NK-92 (cell line): ENCODE measurements around the gene OR2C3.
"Not testable (repeated sequence)": the region's sequence is repeated elsewhere in the genome, so short reads cannot be mapped to it uniquely, and the experiment has no call there.

Source experiments
- DNase-seq: peaks from one replicate; lab custom pipeline; 2025; ENCODE audit not compliant: unreplicated experiment; lab: John Stamatoyannopoulos, UW

The OR2C3 gene

GRCh38 chr1:247518613-247518891 is 17.7 kb downstream of the OR2C3 start:
- DNase-seq = no peak

- no peak for DNase-seq
Measured at GRCh38 chr1:247517795-247518612, 18.2 kb downstream of the OR2C3 start.

DNA sequence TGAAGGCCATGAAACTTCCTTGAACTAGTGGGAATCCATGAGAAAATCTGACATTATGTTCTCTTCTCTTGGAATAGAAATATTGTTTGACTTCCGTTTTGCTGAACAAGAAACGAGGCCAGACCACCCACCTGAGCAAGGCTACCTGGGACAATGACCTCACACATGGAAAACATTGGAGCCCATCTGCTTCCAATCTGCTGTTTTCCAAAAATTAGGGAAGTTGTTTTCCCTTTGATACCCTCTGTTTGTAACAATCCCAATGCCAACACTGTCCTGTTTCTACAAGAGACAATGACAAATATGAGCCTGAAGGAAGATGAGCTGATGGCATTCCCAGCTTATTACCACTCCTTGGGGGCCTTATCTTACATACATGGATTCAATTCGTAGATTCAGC is 29.4 kb downstream of the OR2C3 start:
- DNase-seq = no peak

GRCh38 chr1:247500865-247501264 is 35.4 kb downstream of the OR2C3 start:
- DNase-seq = no peak

- DNase-seq = no peak
Measured at GRCh38 chr1:247496581-247497285, 39.5 kb downstream of the OR2C3 start.

DNA sequence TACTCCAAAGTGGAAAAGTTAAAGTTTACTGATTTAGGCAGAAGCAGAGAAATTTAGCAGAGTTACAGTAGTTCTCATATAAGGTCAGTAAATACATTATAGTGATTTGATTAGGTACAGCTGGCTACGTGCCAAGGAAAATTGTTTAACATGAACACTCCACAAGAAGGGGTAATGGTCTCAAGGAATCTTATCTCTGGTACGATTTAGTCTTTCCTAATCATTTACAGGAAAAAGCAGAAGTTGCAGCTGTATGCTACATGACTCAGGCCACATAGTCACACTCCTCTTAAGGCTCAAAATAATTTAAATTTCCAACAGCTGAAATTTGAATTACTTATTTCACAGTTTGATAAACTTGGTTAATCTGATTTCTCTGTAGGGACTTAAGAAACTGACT is 41.5 kb downstream of the OR2C3 start:
- no peak for DNase-seq

DNA sequence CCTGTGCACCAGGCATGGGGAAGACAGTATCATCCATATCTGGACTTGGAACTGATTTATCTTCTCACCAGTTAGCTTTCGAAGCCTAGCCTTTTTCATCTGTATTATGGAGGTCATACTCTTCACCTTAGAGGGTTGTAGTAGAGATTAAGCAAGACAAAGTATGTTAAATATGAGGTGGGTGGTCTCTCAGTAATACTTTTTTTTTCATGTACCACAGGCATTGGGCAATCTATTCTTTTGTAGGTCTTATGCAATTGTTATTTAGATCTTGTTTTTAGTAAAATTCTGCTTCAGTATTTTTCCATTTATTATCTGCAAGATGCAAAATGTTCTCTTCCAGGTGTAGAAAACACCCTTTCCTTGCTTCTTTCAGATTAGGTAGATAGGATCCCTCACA is 43.1 kb downstream of the OR2C3 start:
- no peak for DNase-seq

- DNase-seq = no peak
Measured at GRCh38 chr1:247491328-247491727, 44.9 kb downstream of the OR2C3 start.

DNA sequence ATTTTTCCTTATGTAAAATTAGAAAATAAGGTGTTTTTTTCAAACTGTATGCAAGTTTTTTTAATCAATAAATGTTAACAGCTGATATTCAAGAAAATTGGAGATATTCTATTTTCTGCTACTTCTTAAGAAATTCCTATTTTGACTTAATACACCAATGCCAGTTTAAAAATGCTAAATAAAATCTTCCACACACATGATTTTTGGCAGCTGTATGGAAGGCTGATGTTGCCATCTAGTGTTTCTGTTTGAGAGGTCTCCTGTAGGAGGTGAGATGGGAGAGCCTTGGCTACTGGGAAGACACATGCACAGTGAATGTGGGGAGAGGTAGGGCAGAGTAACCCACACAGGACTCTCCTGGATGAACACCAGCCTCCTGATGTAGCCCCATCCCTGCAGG is 49.2 kb downstream of the OR2C3 start:
- DNase-seq = no peak

DNA sequence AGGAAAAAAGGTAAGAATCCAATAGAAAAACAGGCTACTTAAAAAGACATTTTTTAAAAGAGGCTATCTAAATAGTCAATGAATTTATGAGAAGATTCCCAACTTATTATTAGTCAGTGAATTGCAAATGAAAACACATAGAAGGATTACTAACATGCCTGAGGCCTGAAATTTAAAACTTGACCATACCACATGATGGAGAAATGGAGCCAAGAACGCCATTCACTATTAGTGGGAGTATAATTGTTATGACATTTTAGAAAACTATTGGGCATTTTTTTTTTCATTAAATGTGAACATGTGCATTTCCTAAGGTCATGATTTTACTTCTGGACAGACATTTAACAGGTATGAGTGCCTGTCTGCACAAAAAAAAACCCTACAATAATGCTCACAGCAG is 53.5 kb downstream of the OR2C3 start:
- DNase-seq = no peak

DNA sequence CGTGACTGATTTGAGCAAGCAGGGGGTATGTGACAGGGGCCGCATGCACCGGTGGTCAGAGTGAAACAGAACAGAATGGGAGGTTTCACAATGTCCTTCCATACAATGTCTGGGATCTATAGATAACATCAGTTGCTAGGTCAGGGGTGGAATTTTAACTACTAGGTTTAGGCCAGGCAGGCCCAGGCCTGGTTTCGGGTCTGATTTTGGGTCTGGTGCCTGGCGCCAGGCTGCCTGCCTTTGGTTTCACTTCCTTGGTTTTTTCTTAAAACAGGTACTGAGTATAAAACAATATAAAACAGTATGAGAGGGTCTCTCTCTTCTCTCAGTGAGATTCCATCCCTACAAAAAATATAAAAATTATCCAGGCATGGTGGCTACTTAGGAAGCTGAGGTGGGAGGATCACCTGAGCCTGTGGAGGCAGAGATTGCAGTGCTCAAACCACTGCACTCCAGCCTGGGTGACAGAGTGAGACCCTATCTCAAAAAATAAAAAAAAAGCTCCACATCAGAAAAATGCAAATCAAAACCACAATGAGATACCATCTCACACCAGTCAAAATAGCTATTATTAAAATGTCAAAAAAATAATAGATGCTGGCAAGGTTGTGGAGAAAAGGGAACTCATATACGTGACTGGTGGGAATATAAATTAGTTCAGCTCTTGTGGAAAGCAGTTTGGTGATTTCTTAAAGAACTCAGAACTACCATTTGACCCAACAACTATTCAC is 59.7 kb downstream of the OR2C3 start:
- DNase-seq = not testable (repeated sequence)

GRCh38 chr1:247475793-247476192 is 60.4 kb downstream of the OR2C3 start:
- no peak for DNase-seq
